ENCODE data around the gene SPRY2. TPM values are rescaled to one million over a fixed set of nuclear protein-coding genes. Genes with fewer than 3 reads are reported as not detected.

SPRY2 gene, protein sequence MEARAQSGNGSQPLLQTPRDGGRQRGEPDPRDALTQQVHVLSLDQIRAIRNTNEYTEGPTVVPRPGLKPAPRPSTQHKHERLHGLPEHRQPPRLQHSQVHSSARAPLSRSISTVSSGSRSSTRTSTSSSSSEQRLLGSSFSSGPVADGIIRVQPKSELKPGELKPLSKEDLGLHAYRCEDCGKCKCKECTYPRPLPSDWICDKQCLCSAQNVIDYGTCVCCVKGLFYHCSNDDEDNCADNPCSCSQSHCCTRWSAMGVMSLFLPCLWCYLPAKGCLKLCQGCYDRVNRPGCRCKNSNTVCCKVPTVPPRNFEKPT
- 41.2 and 46.4 TPM in 2 replicates for total RNA-seq (2022)
- Bru-seq, nascent RNA, result percentile 97 among the genes with signal in this experiment
- percentile 56 among the genes with signal in this experiment for BruChase-seq, experiment 1, labeled RNA remaining after a 6-hour chase
- percentile 93 among the genes with signal in this experiment for BruChase-seq, experiment 2, labeled RNA remaining after a 2-hour chase
- long read RNA-seq, transcript SPRY2-202 (2 exons, 2,111 nt), result major isoform, 90 of 118 reads
- long read RNA-seq, transcript SPRY2-201 (2 exons, 2,708 nt), result minor isoform, 13 of 118 reads
- long read RNA-seq, partial matches to known transcripts, result 0 of 118 reads
- long read RNA-seq, other reads (novel, unspliced or antisense), result 15 of 118 reads

DNA sequence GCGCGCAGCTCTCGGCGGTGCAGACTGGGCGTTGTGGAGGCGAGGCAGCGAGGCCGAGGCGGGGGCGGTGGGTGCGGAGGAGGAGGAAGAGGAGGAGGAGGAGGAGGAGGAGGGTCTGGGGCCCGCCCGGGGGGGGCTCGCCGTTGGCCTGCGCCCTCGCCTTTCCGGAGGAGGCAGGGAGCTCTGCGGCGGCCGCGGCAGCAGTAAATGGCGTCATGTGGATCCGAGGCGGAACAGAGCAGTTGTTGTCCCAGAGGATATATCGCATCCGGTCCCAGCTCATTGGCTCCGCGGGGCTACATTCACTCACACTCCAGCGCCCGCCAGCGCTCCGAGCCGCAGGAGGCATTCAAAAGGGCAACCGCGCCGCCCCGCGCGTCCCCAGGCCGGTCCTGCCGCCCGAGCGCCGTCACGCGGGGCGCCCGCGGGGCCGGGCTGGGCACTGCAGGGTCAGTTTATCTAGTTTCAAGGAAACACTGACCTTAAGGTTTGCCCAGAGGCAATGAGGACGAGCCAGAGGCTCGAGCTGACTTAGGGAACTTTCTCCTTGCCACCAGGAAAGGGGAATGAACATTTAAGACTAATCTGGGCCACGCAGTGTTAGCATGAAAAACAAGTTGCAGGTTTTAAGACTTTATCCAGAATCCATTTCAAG, at the start of gene SPRY2:
TSS of gene SPRY2 (minus strand) at position 26 of the 655 bp plus-strand sequence. CDS start 3,421 bp downstream, outside the sequence.
- DNase-seq (ENCODE audit: unreplicated experiment), result peak; percentile 96
- POLR2A ChIA-PET, result interaction anchor here (0.5 to 4.9 kb wide), 43 partner anchors 12 to 938 kb away, joined by 3 to 28 read pairs (median 3); no protein-coding TSS in a partner anchor
- H3K27me3 Mint-ChIP-seq (ENCODE audit: insufficient read depth, unreplicated experiment), result no peaks in the 10 kb centered on the region
- no peak within 1 kb of the TSS for H3K27ac Mint-ChIP-seq (ENCODE audit: low read depth, unreplicated experiment)
- H3K36me3 Mint-ChIP-seq (ENCODE audit: insufficient read depth, unreplicated experiment), result peaks cover 25% of the 10 kb centered on the region
- CTCF ChIA-PET, result interaction anchor here (0.6 to 5.3 kb wide), 16 partner anchors 18 to 751 kb away, joined by 3 to 55 read pairs (median 4); no protein-coding TSS in a partner anchor
- intact Hi-C loops (cut with micrococcal nuclease), result loop anchor here (1.0 to 5.0 kb wide), 6 partner anchors 131 to 790 kb away; no protein-coding TSS in a partner anchor
- H3K4me3 Mint-ChIP-seq (ENCODE audit: unreplicated experiment), result no peak within 1 kb of the TSS
- H3K9me3 Mint-ChIP-seq (ENCODE audit: unreplicated experiment), result no peaks in the 10 kb centered on the region
- BruUV-seq (replicated peaks), result no TSS peak
- H3K4me1 Mint-ChIP-seq (ENCODE audit: insufficient read depth, unreplicated experiment), result peaks cover 27% of the 10 kb centered on the region
- TF ChIP-seq, protein P1, sequence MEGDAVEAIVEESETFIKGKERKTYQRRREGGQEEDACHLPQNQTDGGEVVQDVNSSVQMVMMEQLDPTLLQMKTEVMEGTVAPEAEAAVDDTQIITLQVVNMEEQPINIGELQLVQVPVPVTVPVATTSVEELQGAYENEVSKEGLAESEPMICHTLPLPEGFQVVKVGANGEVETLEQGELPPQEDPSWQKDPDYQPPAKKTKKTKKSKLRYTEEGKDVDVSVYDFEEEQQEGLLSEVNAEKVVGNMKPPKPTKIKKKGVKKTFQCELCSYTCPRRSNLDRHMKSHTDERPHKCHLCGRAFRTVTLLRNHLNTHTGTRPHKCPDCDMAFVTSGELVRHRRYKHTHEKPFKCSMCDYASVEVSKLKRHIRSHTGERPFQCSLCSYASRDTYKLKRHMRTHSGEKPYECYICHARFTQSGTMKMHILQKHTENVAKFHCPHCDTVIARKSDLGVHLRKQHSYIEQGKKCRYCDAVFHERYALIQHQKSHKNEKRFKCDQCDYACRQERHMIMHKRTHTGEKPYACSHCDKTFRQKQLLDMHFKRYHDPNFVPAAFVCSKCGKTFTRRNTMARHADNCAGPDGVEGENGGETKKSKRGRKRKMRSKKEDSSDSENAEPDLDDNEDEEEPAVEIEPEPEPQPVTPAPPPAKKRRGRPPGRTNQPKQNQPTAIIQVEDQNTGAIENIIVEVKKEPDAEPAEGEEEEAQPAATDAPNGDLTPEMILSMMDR (IDR thresholded peaks at IDR 0.05; ENCODE audit: unreplicated experiment), result no peak

DNA sequence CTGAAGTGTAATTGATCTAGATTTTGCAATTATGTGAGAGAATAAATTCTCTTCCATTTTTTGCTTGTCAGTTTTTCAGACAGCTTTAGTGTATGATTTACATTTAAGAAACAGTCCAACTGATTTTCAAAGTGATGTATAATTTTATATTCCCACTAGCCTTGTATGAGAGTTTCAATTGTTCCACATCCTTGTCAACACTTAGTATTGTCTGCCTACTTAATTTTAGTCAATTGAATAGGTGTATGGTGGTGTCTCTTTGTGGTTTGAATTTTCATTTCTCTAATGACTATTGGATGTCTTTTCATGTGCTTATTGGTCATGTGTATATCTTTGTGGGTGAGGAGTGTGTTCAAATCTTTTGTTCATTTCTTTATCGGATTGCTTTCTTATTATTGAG, 49.4 kb upstream of the SPRY2 start:
- BruUV-seq (replicated peaks), result no TSS peak
- CTCF ChIA-PET, result no interaction called here
- no peak for DNase-seq (ENCODE audit: unreplicated experiment)

DNA sequence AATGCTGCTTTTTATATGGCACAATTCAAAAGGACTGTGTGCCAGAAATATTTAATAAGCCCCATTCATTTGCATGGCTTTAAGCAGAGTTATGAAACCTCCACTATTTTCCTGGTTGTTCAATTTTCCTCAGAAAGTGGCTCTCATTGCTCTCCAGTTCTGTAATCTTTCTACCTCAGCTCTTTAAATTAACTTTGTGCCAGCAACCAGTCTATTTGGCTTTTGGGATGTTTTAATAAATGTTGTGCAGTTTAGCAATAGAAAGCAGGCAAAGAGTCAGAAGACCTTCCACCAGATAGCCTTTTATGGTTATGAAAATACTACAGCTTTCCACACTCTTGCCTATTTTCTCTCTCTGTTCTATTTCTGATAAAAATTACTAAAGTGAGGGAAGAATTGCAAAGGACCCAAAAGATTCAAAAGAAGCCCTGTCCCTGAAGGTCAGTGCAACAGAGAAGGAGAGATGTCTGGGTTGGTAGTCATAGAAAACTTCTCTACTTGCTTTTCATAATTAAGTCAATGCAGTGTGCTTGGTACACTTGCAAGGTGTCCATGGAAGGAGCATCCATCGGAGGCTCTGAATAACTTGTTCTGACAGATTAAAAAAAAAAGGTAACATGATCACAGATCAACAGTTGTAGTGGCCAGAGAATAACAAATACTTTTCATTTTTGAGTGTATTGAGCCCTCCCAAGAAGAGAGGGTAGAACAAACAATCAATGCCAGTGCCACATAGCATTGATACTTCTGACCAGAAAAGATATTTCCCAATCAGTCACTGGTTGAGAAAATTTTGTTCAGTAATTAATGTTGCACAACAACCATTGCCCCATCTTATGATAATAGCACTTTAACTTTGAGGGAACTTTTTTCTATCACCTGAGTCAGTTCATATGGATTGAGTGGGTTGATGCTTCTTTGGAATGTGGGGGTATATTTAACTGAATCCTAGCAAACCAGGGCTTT, 48.4 kb upstream of the SPRY2 start:
- no TSS peak for BruUV-seq (replicated peaks)
- POLR2A ChIA-PET, result interaction anchor here (0.5 kb wide), 1 partner anchor 50 kb away, joined by 3 read pairs; no protein-coding TSS in a partner anchor
- peaks cover 23% of the 10 kb centered on the region for H3K9me3 Mint-ChIP-seq (ENCODE audit: unreplicated experiment)
- no peaks in the 10 kb centered on the region for H3K27me3 Mint-ChIP-seq (ENCODE audit: insufficient read depth, unreplicated experiment)
- DNase-seq (ENCODE audit: unreplicated experiment), result no peak
- peaks cover 8% of the 10 kb centered on the region for H3K36me3 Mint-ChIP-seq (ENCODE audit: insufficient read depth, unreplicated experiment)
- no peaks in the 10 kb centered on the region for H3K4me1 Mint-ChIP-seq (ENCODE audit: insufficient read depth, unreplicated experiment)
- CTCF ChIA-PET, result interaction anchor here (0.6 kb wide), 1 partner anchor 46 kb away, joined by 3 read pairs; no protein-coding TSS in a partner anchor
- no peak overlapping the region for H3K4me3 Mint-ChIP-seq (ENCODE audit: unreplicated experiment)
- no peak overlapping the region for H3K27ac Mint-ChIP-seq (ENCODE audit: low read depth, unreplicated experiment)
- TF ChIP-seq, protein P1 (IDR thresholded peaks at IDR 0.05; ENCODE audit: unreplicated experiment), result no peak
- intact Hi-C loops (cut with micrococcal nuclease), result no loop called here

More for the DNA sequence above, 49.4 kb upstream of the SPRY2 start:
- no peaks in the 10 kb centered on the region for H3K27me3 Mint-ChIP-seq (ENCODE audit: insufficient read depth, unreplicated experiment)
- intact Hi-C loops (cut with micrococcal nuclease), result no loop called here
- H3K4me3 Mint-ChIP-seq (ENCODE audit: unreplicated experiment), result no peak overlapping the region
- H3K36me3 Mint-ChIP-seq (ENCODE audit: insufficient read depth, unreplicated experiment), result peaks cover 8% of the 10 kb centered on the region
- POLR2A ChIA-PET, result interaction anchor here (0.8 kb wide), 1 partner anchor 30 kb away, joined by 4 read pairs; no protein-coding TSS in a partner anchor
- peaks cover 31% of the 10 kb centered on the region for H3K9me3 Mint-ChIP-seq (ENCODE audit: unreplicated experiment)
- H3K4me1 Mint-ChIP-seq (ENCODE audit: insufficient read depth, unreplicated experiment), result no peaks in the 10 kb centered on the region
- TF ChIP-seq, protein P1 (IDR thresholded peaks at IDR 0.05; ENCODE audit: unreplicated experiment), result no peak
- H3K27ac Mint-ChIP-seq (ENCODE audit: low read depth, unreplicated experiment), result no peak overlapping the region

Data from MCF 10A (cell line).